CD4-positive, alpha-beta T cell (primary cell): ENCODE results near the gene FIG4. TPM values are rescaled to one million over a fixed set of nuclear protein-coding genes. Genes with fewer than 3 reads are reported as not detected.

Experiments used
- ATAC-seq: fragments of 200-7000 bp; cut with Tn5 transposase; one replicate; pipeline ENCODE4 v1.10.0; 2022; ENCODE audit warnings: mild to moderate bottlenecking; ENCODE audit not compliant: poor library complexity
- CTCF ChIA-PET: fragments of 350-600 bp; sonication (Branson Sonifier 250); formaldehyde crosslinking; loops from one replicate; lab custom pipeline; 2021; ENCODE audit warnings: antibody characterized with exemption, inconsistent platforms; lab: Charles Lee
- POLR2A ChIA-PET: fragments of 350-600 bp; sonication (Branson Sonifier 250); formaldehyde crosslinking; loops from one replicate; lab custom pipeline; 2021; ENCODE audit warnings: antibody characterized with exemption, inconsistent platforms; lab: Charles Lee
- DNase-seq, 14 experiments: peaks; one replicate each; pipeline ENCODE4 v3.0.0-alpha.2; 2013 to 2020; ENCODE audit warnings: mixed read lengths in 2 of 14
- H3K27ac ChIP-seq, 2 donors: one replicate each; pipeline versions ENCODE4 v1.5.1 to v1.7.0; 2013; ENCODE audit warnings: low read length in 2 of 2, low read depth in 1 of 2, mild to moderate bottlenecking in 1 of 2
- H3K27me3 ChIP-seq, 2 experiments: 1 replicate in 1 of 2; 2 replicates in 1 of 2; pipeline versions ENCODE4 v1.6.1 to v1.7.0; 2013; ENCODE audit warnings: low read length in 2 of 2, control low read depth in 1 of 2, mild to moderate bottlenecking in 1 of 2, moderate library complexity in 1 of 2; ENCODE audit not compliant: insufficient read depth in 2 of 2, control insufficient read depth in 1 of 2
- H3K36me3 ChIP-seq: one replicate; pipeline ENCODE4 v1.6.1; 2013; ENCODE audit warnings: low read length, control low read depth; ENCODE audit not compliant: insufficient read depth
- H3K4me1 ChIP-seq: one replicate; pipeline ENCODE4 v1.6.1; 2013; ENCODE audit warnings: low read length, control low read depth; ENCODE audit not compliant: insufficient read depth
- H3K4me3 ChIP-seq: one replicate; pipeline ENCODE4 v1.5.1; 2013; ENCODE audit warnings: mild to moderate bottlenecking, low read length, moderate library complexity
- H3K9me3 ChIP-seq, 2 experiments: 1 replicate in 1 of 2; 2 replicates in 1 of 2; pipeline versions ENCODE4 v1.6.1 to v1.7.0; 2013; ENCODE audit warnings: low read length in 2 of 2, mild to moderate bottlenecking in 2 of 2, control low read depth in 1 of 2, moderate library complexity in 1 of 2; ENCODE audit not compliant: control insufficient read depth in 1 of 2, insufficient read depth in 1 of 2
- H3K27ac Mint-ChIP-seq: one replicate; pipeline ENCODE4 v1.8.0; 2020; ENCODE audit warnings: mixed read lengths
- H3K27me3 Mint-ChIP-seq: one replicate; pipeline ENCODE4 v1.8.0; 2021; ENCODE audit warnings: mixed read lengths
- H3K36me3 Mint-ChIP-seq: one replicate; pipeline ENCODE4 v1.8.0; 2021; ENCODE audit warnings: low read depth, mixed read lengths
- H3K4me1 Mint-ChIP-seq: one replicate; pipeline ENCODE4 v1.8.0; 2021; ENCODE audit warnings: low read depth, mixed read lengths
- H3K4me3 Mint-ChIP-seq: one replicate; pipeline ENCODE4 v1.8.0; 2020; ENCODE audit warnings: mild to moderate bottlenecking, mixed read lengths
- H3K9me3 Mint-ChIP-seq: one replicate; pipeline ENCODE4 v1.8.0; 2020; ENCODE audit warnings: mixed read lengths
- CTCF ChIP-seq: fragments of 200-600 bp; IDR thresholded peaks from one replicate; pipeline ENCODE4 v1.8.0; 2022; ENCODE audit warnings: antibody characterized with exemption, mild to moderate bottlenecking
- intact Hi-C, 2 experiments: fragments of 100-400 bp; cut with DNase I in 1 of 2; cut with micrococcal nuclease in 1 of 2; formaldehyde crosslinking; loops; one replicate each; pipeline versions ENCODE4 v1.15.1 to v1.9.0; 2023 to 2025; cut with DNase I, micrococcal nuclease
- total RNA-seq, 174 experiments: library from RNA in 2 of 174; stranded (reverse) in 2 of 174; gene quantifications; one replicate each; pipeline ENCODE4 v1.2.3 and lab custom pipeline; 2021 to 2026

Gene FIG4
- total RNA-seq, 2 experiments from 2014 or later: 3.3 to 4.0 TPM

GRCh38 chr6:109736273-109737025 lies 45.4 kb downstream of the FIG4 start:
- no peaks in the 10 kb centered on the region for H3K27me3 Mint-ChIP-seq
- intact Hi-C loops: no loop called here
- Histone ChIP-seq H3K4me1 (no peaks in the 10 kb centered on the region), H3K36me3 (peaks cover 26% of the 10 kb centered on the region), H3K9me3 (no peaks in the 10 kb centered on the region), H3K27me3 (no peaks in the 10 kb centered on the region), H3K4me3 (no peak overlapping the region), H3K27ac (no peak overlapping the region)
- ChIA-PET CTCF (no interaction called here), POLR2A (no interaction called here)
- no peak overlapping the region for H3K27ac Mint-ChIP-seq
- H3K4me1 Mint-ChIP-seq: no peaks in the 10 kb centered on the region
- DNase-seq: no peak
- no peak overlapping the region for H3K4me3 Mint-ChIP-seq
- no peak for TF ChIP-seq CTCF
- H3K9me3 Mint-ChIP-seq: no peaks in the 10 kb centered on the region
- peaks cover 74% of the 10 kb centered on the region for H3K36me3 Mint-ChIP-seq
- no peak for ATAC-seq

GRCh38 chr6:109738255-109738654 lies 47.2 kb downstream of the FIG4 start:
- Histone ChIP-seq H3K4me3 (no peak overlapping the region), H3K27ac (no peak overlapping the region), H3K27me3 (no peaks in the 10 kb centered on the region), H3K4me1 (no peaks in the 10 kb centered on the region), H3K36me3 (peaks cover 26% of the 10 kb centered on the region), H3K9me3 (no peaks in the 10 kb centered on the region)
- Mint-ChIP-seq H3K4me3 (no peak overlapping the region), H3K36me3 (peaks cover 87% of the 10 kb centered on the region), H3K27me3 (no peaks in the 10 kb centered on the region), H3K27ac (no peak overlapping the region), H3K4me1 (no peaks in the 10 kb centered on the region), H3K9me3 (no peaks in the 10 kb centered on the region)
- ChIA-PET CTCF (no interaction called here), POLR2A (no interaction called here)
- ATAC-seq (no peak), DNase-seq (no peak)
- no peak for TF ChIP-seq CTCF
- intact Hi-C loops: no loop called here

DNA sequence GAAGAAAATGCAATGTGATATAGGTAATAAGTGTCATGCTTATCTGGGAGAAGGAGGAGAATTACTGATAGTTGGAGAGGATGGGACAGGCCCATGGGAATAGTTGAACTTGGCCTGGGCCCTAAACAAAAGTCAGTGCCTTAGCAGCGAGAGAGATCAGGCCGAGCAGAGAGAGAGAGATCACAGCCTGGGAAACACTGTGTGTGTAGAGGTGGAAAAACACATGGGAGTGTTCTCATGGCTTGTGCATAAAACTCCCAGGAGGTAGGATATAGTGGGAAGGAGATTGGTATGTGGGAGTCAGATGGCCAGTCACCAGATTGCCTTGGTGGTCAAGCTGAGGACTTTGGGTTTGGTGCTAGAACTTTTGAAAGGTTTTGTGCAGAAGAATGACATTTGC lies 47.6 kb downstream of the FIG4 start:
- no peak overlapping the region for H3K27ac Mint-ChIP-seq
- POLR2A ChIA-PET: no interaction called here

More for the DNA sequence above, 47.6 kb downstream of the FIG4 start:
- H3K27ac ChIP-seq: no peak overlapping the region
- peaks cover 90% of the 10 kb centered on the region for H3K36me3 Mint-ChIP-seq
- no peaks in the 10 kb centered on the region for H3K27me3 ChIP-seq
- H3K27me3 Mint-ChIP-seq: no peaks in the 10 kb centered on the region
- no peak overlapping the region for H3K4me3 Mint-ChIP-seq
- no peak for TF ChIP-seq CTCF
- CTCF ChIA-PET: no interaction called here
- no peaks in the 10 kb centered on the region for H3K9me3 ChIP-seq
- DNase-seq (no peak), ATAC-seq (no peak)
- intact Hi-C loops: no loop called here
- no peaks in the 10 kb centered on the region for H3K4me1 Mint-ChIP-seq
- H3K9me3 Mint-ChIP-seq: no peaks in the 10 kb centered on the region
- H3K36me3 ChIP-seq: peaks cover 29% of the 10 kb centered on the region
- H3K4me1 ChIP-seq: no peaks in the 10 kb centered on the region
- no peak overlapping the region for H3K4me3 ChIP-seq
